GM23338 (cell line): ENCODE results near the gene INTS3.

ENCODE experiments used
- EZH2 ChIP-seq: fragments of 200-600 bp; sonication (generic); IDR thresholded peaks from one replicate; pipeline ENCODE4 v1.8.0; 2017; ENCODE audit warnings: antibody characterized with exemption, mild to moderate bottlenecking, low read depth; ENCODE audit not compliant: unreplicated experiment
- EZH2phosphoT487 ChIP-seq: fragments of 200-600 bp; sonication (generic); IDR thresholded peaks from one replicate; pipeline ENCODE4 v1.8.1; 2018; ENCODE audit warnings: antibody characterized with exemption; ENCODE audit not compliant: unreplicated experiment
- POLR2AphosphoS5 ChIP-seq: IDR thresholded peaks from 2 replicates; pipeline ENCODE4 v1.6.1; 2016; ENCODE audit warnings: antibody characterized with exemption, low read depth
- TF ChIP-seq, protein P1 (sequence below), 2 experiments: fragments of 200-600 bp in 1 of 2; sonication (generic) in 1 of 2; conservative IDR thresholded peaks; 2 replicates each; pipeline versions ENCODE4 v1.5.1 to v1.6.1; 2016 to 2017; ENCODE audit warnings: antibody characterized with exemption in 2 of 2, low read depth in 2 of 2, mild to moderate bottlenecking in 2 of 2, moderate library complexity in 1 of 2

DNA sequence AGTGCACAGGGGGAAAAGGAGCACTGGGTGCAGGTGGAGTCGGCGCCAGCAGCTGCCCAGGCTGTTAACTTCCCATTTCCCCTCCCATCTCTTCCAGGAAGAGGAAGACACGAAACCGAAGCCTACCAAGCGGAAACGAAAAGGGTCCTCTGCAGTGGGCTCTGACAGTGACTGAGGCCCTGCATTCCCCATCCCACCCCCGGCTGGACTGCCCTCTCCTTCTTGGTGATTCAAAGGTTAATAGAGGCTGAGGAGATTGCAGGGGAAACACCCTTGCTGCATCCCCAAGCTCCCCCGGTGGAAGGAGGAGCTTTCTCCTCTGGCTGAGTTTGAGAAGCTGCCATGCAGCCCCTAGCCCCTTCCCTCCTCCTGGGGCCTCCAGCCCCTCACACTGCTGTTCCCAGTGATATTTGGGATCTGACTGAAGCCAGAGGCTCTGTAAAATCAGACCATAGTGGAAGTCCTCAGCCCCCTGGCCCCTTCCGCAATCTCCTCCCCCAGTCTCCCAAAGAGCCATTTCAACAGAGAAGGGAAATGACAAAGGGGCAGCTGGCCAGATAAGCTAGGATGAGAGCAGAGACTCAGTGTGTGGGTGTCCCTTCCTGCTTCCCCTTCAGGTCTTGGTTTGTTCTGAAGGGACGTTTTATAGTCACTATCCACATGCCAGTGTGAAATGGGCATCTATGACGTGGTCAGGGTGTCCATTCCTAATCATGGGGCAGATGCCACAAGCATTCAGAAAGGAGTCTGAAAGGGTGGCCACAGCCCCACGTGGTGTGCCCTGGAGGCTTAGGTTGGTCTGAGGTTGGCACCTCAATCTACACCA, 45.5 kb downstream of the INTS3 start:
- no peak for TF ChIP-seq POLR2AphosphoS5
- TF ChIP-seq, protein P1, sequence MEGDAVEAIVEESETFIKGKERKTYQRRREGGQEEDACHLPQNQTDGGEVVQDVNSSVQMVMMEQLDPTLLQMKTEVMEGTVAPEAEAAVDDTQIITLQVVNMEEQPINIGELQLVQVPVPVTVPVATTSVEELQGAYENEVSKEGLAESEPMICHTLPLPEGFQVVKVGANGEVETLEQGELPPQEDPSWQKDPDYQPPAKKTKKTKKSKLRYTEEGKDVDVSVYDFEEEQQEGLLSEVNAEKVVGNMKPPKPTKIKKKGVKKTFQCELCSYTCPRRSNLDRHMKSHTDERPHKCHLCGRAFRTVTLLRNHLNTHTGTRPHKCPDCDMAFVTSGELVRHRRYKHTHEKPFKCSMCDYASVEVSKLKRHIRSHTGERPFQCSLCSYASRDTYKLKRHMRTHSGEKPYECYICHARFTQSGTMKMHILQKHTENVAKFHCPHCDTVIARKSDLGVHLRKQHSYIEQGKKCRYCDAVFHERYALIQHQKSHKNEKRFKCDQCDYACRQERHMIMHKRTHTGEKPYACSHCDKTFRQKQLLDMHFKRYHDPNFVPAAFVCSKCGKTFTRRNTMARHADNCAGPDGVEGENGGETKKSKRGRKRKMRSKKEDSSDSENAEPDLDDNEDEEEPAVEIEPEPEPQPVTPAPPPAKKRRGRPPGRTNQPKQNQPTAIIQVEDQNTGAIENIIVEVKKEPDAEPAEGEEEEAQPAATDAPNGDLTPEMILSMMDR (conservative IDR thresholded peaks at IDR 0.05; ENCODE audit: low read depth in 2 of 2) = no peak
- TF ChIP-seq EZH2phosphoT487 = no peak
- no peak for TF ChIP-seq EZH2
